Epidermal melanocyte (primary cell): ENCODE data around the gene ACR.

ENCODE experiments used
- DNase-seq: peaks from one replicate; pipeline ENCODE4 v3.0.0; 2011; ENCODE audit warnings: low spot score; ENCODE audit not compliant: insufficient read length

Gene ACR

DNA sequence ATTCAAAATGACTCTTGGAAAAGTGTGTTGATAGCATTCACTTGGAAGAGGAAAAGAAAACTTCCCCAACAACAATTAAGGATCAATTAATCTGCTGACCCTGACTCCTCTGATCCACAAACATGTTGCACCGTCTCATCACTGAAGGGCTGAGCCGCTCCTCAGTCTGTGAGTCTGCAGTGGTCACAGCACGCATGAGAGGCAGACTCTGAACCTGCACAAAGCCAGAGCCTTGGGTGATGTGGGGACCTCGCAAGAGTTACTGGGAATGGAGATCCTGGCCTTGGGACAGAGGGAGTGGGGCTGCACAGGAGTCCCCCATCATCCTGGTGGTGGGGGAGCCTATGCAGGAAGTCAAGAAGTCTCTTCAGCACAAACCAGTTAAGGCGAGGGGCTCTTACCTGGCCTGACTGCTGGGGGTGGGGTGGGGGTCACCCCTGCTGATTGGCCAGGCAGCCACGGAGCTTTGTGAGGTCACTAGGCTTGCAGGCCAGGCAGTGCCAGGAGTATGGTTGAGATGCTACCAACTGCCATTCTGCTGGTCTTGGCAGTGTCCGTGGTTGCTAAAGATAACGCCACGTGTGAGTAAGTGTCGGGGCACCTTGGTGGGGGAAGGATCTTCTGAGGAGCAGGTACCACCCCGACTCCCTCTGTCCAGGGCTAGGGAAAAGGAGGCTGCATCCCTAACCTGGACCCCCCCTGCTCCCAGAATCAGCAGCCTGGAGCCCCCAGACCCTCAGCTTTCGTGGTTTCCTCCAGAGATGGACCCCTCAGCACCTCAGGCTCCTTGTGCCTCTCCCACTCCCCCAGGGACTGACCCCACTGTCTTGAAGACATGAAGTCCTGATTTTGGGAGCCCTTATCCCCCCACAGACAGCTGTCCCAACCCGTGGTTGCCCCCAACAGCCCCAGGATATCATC lies at the start of gene ACR:
TSS of gene ACR (plus strand) at position 477 of the 921 bp plus-strand sequence. CDS start at position 509, 32 bp downstream.
- DNase-seq: no peak

DNA sequence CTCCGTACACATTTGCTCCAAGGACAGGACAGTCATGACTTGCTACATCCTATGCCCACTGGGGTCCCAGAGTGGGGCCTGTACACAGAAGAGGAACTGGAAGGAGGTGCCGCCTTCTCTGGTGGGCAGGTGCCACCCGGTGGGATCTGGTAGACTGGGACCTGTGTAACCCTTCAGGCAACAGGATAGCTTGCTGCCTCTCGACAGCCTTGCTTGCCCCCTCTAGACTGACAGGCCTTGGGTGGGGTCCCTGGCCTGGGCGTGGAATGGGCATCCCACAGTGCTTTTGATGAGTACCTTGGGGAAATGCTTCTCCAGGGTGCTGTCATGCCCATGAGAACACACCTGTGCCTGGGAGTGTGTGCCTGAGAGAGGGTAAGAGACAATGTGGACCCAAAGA lies 49.6 kb upstream of the ACR start:
- no peak for DNase-seq

DNA sequence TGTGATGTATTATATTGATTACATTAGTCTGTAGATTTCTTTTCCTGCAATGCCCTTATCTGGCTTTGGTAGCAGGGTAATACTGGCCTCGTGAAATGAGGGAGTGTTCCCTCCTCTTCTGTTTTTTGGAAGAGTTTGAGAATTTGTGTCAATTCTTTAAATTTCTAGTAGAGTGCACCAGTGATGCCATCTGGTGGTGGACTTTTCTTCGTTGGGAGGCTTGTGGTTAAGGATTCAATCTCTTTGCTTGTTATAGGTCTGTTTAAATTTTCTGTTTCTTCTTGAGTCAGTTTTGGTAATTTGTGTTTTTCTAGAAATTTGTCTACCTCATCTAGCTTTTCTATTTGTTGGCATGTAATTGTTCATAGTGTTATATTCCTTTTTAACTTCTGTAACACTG lies 46.5 kb upstream of the ACR start:
- DNase-seq: no peak

DNA sequence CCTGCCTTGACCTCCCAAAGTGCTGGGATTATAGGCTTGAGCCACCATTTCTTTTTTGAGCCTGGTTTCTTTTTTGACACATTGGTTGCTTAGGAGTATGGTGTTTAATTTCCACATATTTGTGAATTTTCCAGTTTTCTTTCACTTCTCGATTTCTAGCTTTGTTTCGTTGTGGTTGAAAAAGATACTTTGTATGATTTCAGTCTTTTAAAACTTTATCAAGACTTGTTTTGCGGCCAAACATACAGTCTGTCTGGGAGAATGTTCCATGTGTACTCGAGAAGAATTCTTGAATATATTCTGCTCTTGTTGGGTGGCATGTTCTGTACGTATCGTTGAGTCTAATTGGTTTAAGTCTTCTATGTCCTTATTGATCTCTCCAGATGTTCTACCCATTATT lies 44.5 kb upstream of the ACR start:
- DNase-seq: no peak

DNA sequence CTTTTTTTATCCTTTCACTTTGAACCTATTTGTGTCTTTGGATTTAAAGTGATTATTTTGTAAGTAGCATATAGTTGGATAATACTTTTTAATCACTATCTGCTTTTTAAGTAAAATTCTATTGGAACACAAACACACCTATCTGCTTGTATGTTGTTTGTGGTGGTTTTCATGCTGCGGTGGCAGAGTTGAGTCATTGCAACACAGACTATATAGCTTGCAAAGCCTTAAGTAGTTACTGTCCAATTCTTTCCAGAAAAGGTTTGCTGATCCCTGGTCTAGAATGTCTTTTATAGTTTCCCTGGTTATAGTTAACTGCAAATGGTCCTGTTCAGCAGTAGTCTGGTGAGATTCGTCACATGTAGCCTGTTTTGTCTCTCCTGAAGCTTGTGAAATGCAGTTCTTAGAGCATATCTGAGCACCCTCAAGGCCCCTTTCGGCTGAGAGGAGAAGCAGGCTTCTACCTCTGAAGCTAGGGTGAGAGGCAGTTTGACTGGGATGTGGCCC lies 43.9 kb upstream of the ACR start:
- no peak for DNase-seq

DNA sequence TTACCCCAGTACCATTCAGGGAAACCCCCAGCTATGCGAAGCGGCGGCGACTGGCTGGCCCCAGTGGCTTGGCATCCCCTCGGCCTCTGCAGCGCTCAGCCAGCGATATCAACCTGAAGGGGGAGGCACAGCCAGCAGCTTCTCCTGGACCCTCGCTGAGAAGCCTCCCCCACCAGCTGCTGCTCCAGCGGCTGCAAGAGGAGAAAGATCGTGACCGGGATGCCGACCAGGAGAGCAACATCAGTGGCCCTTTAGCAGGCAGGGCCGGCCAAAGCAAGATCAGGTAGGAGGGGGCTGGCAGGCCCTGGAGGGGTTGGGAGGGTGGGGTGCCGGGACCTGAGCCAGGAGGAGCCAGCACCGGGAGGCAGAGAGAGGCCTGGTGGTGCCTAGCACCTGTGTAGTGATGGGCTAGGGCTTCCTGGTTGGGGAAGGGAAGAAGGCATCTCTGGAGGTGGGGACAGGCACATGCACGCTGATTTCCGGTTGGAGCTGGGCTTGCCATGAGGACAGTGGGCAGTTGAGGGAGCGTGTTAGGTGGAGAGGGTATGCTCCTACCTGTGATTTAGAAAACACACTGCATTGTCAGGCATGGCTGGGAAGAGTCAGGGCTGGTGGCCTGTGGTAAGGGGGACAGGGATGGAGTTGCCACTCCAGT lies 43.1 kb upstream of the ACR start:
- no peak for DNase-seq

DNA sequence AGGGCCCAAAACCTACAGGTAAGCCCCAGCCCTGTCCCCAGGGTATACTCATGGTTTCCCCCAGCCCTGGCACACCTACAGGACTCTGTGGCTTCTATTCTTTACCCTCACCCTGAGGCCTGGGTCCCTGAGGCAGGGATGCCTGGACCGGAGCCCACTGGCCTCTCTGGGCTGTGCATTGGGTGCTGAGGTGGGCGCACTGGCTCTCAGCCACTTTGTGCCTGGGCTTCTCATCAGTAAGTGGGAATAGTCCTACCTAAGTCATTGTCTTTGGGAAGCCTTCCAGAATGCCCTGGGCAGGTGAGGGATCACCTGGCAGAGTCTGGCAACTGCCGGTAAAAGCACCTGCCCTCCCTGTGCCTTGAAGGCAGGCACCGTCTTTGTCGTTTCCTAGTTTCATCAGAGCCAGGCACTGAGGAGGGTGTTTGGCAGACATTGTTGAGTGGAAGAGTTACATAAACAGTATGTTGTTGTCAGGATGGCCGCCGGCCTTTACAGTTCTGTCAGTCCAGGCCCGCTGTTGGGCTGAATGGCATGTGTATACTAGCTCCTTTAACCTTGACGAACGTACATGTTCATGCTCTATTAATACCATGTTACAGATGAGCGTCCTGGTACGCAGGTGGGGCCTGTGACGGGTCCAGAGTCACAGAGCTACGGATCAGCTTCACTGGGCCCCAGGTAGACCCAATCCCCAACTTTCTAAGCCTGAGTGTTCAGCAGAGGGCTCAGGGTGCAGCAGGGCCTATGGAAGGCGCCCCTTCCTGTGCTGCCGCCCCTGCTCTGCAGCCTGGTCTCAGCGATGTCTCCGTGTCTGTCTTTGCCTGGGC lies 42.4 kb upstream of the ACR start:
- no peak for DNase-seq

DNA sequence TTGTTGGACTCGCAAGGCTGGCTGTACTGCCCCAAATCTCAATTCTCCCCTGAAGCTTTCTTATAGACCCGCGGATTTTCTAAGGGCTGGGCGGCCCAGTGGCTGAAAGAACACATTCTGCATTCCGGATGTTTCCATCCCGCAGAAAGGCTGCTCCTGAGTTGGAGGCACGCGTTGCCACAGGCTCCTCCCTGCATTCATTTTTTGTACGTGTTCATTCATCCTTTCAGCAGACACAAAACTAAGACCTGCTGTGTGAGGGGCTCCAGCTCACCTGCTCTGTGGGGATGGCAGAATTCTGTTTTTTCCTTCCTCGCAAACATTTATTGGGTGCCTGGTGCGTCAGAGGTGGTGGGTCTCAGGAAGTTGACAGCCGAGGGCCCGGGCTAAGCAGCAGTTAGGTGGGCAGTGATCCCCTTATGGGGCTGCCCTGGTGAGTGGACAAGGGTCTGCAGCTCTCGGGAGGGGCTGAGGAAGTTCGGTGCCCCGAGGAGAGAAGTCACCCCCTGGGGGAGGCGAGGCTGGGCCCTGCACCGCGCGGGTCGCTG lies 41.7 kb upstream of the ACR start:
- no peak for DNase-seq

DNA sequence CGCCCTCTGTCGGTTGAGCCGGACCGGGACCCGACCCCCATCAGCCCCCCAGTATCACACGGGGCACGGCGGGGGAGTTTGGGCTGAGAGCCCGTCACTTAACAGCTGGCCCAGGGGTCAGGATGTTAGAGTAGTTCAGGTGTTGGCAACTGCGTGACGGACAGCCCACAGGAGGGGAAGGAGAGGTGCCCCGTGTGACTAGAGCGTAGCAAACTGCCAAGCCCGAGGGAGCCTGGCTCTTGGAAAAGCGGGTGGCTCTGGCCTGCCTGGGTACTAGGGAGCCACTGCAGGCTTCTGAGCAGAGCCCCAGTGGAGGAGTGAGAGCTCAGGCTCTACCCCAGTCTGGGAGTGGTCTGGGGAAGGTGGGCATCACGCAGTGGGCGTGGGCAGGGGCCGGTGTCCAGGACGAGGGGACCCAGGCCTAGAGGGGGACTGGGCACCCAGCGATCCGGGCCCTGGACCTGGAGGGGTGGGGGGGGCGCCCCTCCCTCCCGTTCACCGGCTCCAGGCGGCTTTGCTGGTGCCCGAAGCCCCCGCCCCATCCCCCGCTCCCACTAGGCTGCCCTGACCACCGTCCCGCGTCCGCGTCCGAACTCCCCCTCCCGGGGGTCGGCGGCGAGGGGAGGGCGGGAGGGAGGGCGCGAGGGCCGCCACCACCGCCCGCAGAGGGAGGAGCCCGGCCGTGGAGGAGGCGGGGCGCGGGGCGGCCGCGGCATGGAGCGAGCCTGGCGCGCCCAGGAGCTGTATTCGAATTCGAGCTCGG lies 41.0 kb upstream of the ACR start:
- no peak for DNase-seq

DNA sequence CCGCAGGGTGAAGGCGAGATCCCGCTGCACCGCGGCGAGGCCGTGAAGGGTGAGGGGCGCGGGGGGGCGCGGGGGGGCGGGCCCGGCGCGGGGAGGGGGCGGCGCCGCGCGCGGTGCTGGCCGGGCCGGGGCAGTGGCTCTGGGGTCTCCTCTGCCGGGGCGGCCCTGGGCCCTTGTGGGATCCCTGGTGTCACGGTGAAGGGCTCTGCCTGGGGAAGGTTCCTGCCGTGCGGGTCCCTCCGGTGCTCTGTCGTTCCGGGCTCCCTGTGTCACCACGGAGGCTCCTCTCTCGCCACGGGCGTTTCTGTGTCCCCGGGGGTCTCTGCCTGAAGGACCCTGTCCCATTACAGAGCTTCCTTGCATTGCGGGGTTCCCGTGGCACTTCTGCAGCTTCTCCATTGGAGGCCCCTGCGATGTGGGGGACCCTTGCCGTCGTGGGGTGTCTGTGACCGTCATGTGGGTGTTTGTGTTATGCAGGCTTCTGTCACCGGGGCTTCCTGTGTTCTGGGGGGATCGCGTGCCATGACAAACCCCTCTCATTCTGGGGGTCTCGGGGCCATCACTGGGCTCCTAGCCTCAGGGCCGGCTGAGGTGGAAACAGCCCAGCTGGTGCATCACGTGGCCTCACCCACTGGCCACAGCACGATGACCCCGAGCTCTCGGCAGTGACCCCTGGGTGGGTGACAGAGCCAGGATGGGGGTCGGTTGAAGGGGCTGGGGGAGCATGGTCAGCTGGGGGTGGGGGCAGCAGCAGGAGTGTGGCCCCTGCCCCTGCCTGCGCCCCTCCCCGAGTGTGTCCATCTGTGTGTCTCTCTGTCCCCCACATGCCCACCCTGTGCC lies 40.1 kb upstream of the ACR start:
- no peak for DNase-seq

DNA sequence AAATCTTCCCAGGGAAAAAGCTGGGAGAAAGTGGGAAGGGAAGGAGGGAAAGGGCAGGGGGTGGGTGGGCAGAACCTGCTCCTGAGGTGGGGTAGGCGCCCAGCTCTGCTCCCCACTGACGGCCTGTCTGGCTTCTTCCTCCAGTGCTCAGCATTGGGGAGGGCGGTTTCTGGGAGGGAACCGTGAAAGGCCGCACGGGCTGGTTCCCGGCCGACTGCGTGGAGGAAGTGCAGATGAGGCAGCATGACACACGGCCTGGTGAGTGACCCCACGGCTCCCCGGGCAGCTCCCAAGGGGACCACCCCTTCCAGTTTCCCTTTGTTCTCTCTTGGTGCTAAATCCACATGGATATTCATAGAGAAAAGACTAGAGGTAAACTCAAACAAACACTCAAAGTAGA lies 39.5 kb upstream of the ACR start:
- DNase-seq: no peak

DNA sequence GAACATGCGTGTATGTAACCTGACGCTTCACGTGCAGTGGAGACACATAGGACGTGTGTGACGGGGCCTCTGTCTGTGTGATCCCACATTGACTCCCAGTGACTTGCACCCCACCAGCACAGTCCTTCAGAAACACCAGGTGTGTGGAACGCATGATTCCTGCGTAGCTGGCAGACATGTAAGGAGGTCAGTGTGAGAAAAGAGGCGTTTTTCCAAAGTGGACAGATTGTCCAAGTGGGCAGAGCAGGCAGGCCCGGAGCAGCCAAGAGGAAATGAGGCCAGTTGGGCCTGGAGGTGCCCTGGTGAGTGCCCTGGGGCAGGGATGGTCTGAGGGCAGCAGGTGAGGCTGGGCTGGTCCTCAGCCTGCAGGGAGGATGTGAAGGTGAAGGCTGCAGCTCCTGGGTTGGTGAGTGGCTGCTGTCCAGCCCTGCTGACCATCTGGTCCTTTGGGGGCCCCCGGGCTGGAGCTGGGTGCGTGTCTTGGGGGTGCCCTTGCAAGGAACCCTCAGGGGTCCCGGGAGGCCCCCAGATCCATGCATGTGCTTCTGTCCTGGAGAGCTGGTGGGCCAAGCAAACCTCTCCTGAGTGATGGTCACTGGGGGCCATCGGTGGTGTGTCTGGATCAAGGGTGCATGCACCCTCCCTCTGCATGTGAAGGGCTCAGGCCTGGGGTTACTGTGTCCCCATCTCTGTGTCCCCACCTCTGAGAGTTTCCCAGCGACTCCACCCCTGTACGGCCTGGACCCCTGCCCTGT lies 38.8 kb upstream of the ACR start:
- DNase-seq: no peak

DNA sequence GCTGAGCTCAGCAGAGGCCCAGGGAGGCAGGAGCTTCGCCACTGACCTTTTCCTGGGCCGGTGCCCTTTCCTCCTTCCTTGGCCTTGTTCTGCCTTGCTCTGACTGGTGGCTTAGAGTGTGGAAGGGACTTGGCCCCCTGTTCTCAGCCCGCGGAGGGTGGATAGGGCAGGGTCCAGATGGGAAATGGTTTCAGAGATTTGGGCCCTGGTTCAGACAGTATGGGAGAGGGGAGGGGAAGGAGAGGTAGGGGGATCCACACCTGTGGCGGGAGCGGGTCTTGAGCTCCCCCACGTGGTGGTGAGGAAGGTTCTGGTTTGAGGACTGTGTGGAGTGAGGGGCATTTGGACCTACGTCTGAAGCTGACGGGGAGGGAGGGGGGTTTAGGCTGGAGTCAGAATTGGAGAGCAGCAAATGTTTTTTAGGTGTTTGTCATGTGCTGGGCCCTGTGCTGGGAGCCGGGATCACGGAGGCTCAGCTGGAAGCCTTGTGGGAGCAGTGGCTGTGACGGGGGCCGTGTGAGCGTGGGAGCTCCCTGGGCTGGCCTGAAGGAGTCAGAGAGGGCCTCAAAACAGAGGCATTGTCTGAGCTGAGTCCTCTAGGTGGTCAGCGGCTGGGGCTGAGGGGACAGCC lies 38.1 kb upstream of the ACR start:
- DNase-seq: no peak

DNA sequence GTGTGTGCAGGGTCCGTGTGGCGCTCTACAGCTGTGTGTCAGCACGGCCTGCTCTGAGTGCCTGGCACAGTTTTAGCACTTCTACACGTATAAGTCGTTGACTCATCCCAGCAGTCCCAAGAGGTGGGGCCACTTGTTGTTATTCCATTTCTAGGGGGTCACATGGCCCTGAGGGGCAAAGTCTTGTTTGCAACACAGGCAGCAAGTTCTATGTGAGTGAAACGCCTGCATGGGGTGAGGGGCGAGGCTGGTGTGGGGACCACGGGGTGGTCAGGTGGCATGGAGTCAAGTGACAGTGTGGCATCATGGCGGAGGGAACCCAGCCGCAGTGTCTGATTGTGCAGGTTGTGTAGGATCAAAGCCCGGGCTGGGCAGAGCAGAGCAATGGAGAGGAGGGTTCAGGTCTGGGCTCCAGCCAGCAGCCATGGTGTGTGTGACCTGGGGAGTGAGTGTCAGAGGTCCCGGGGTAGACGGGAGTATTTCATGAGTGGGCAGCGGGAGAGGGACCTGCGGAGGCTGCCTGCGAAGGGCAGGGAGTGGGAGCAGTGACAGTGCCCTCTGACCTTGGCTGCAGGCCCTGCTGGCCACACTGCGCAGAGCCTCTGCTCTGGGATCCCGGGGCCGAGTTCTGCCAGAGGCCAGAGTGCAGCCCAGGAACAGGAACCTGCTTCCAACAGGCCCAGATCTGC lies 37.5 kb upstream of the ACR start:
- DNase-seq: no peak

DNA sequence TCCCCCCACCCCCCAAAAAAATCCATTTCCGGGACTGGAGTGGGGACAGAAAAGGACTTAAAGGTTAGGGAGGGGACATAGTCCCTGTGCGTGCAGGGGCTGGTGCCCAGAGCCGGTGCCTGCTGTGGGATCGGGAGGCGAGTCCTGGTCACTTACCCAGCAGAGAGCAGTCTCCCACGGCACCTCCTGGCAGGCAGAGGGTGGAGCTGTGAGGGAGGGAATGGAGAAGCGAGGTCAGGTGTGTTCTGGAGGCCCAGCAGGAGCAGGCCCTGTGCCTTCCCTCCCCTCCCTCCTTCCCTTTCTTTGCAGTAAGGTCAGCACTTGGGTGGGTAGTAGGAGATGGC lies 37.0 kb upstream of the ACR start:
- DNase-seq: no peak

DNA sequence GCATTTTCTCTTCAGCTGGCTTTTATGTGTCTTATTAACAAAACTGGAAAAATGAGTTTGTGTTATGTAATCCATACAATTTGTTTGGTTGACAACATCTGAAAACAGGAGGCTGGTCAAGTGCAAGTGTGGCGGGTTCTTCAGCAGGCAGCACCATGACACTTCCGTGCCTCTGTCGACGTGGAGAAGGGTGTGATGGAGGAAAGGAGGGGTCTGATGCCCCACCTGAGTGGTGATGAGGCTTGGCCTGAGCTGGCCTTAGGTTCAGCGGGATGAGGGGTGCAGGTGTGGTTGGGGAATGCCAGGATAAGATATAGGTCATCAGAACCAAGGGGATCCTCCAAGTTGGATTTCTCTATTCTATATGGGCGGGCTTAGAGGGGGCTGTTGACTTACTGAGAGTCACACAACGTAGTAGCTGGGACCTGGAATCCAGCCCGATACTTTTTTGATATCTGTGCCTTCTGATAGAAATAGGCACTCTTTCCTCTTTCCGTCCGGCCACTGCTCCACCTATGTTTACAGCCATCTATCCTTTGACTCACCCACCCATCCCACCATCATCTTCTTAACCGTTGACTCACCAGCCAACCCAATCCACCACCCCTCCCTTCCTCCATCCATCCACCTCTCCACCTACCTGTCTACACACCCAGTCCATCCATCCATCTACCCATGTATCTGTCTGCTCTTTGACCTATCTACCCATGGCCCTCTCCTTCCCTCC lies 36.4 kb upstream of the ACR start:
- no peak for DNase-seq

DNA sequence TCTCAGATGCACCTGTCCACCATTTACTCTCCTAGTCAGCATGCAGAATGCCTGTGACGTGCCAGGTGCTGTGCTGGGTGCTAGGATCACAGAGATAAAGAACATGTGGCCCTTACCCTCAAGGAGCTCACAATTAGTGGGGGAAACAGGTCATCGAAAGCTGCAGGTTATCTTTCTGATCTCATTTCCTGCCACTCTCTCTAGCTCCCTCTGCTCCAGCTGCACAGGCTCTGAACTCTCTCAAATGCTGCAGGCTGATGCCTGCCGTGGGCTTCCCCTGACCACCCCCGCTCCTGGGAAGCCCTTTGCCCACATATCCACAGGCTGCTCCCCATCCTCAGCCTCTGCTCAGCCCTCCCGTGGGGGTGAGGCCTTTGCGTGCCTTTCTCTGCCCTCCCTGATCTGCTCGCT lies 35.7 kb upstream of the ACR start:
- no peak for DNase-seq
